ENCODE measurements around the gene KLHL6. TPM values are rescaled to one million over a fixed set of nuclear protein-coding genes. Genes with fewer than 3 reads are reported as not detected.
"Not testable (repeated sequence)": the region's sequence is repeated elsewhere in the genome, so short reads cannot be mapped to it uniquely, and the experiment has no call there.

KLHL6 gene
- polyA plus RNA-seq, 4 donors = 0.22 to 2.0 (median 1.5) TPM

DNA sequence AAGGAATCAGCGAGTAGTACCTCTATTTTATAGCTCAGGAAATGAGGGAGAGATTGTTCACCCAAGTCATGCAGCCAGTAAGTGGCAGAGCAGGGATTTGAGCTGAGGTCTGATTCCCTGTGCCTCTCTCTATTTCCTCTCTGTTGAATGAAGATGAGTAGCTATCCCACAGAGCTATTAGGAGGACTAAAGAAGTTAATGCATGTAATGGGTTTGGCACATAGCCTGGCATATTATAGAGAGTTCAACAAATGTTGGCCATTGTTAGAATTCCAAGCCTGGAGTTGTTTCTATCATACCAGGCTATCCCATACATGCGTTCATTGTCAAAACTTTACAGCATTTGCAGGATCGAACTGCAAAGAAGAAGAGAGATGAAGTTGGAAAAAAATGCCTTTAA lies 21.8 kb upstream of the KLHL6 start:
- no peak overlapping the region for H3K27ac ChIP-seq (ENCODE audit: low read depth in 1 of 3, low read length in 2 of 3)
- no peak for FAIRE-seq
- H3K4me1 ChIP-seq (ENCODE audit: control insufficient read depth in 3 of 3, insufficient read depth in 2 of 3, low read depth in 1 of 3, low read length in 2 of 3) = peaks cover 0 to 11% (median 4%) of the 10 kb centered on the region in 3 donors
- H3K9me3 ChIP-seq (ENCODE audit: control insufficient read depth in 2 of 2, insufficient read depth in 1 of 2, low read depth in 1 of 2, low read length in 1 of 2) = no peaks in the 10 kb centered on the region
- no peaks in the 10 kb centered on the region for H3K36me3 ChIP-seq (ENCODE audit: control insufficient read depth in 3 of 3, insufficient read depth in 2 of 3, low read depth in 1 of 3, low read length in 3 of 3)
- H3K27me3 ChIP-seq (ENCODE audit: control insufficient read depth in 3 of 3, insufficient read depth in 3 of 3, low read length in 3 of 3) = peaks cover 0 to 3% (median 0%) of the 10 kb centered on the region in 3 donors
- DNase-seq = no peak
- WGBS, 3 donors = 82 to 89% (median 83%) methylated on average over 3 of the region's 3 CpGs
- no peak overlapping the region for H3K4me3 ChIP-seq (ENCODE audit: low read depth in 1 of 3, low read length in 3 of 3)

DNA sequence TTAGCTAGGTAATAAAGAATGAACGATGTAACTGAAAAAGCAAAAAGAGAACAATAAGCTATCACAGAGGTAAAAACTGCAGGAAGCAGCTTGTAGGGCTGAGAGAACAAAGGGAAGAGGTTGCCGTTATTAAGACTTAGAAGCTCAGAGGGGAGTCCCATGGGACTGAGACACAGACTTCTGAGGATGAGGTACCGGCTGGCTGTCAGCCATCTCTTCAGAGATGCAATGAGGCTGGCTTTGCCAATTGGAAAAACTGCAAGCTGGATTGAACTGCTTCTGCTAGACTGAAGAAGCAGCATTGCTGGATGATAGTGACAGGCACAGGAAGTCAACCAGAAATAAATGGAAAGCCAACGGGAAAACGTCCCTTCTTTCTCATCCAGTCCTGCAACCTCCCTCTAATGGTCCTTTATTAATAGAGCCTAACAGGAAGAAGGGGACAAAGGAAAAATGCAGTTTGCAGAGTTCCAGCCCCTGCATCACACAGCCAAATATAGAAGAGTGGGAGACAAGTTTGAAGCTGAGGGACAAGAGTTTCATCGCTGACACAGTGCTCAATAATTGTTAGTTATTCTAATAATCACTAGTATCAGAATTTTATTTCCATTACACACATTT lies 21.1 kb upstream of the KLHL6 start:
- no peaks in the 10 kb centered on the region for H3K9me3 ChIP-seq (ENCODE audit: control insufficient read depth in 2 of 2, insufficient read depth in 1 of 2, low read depth in 1 of 2, low read length in 1 of 2)
- H3K36me3 ChIP-seq (ENCODE audit: control insufficient read depth in 3 of 3, insufficient read depth in 2 of 3, low read depth in 1 of 3, low read length in 3 of 3) = no peaks in the 10 kb centered on the region
- FAIRE-seq (no peak), DNase-seq (no peak)
- 42 to 61% (median 45%) methylated on average over 6 of the region's 6 CpGs for WGBS, 3 donors
- peaks cover 0 to 3% (median 0%) of the 10 kb centered on the region in 3 donors for H3K27me3 ChIP-seq (ENCODE audit: control insufficient read depth in 3 of 3, insufficient read depth in 3 of 3, low read length in 3 of 3)
- H3K27ac ChIP-seq (ENCODE audit: low read depth in 1 of 3, low read length in 2 of 3) = no peak overlapping the region
- no peak overlapping the region for H3K4me3 ChIP-seq (ENCODE audit: low read depth in 1 of 3, low read length in 3 of 3)
- H3K4me1 ChIP-seq (ENCODE audit: control insufficient read depth in 3 of 3, insufficient read depth in 2 of 3, low read depth in 1 of 3, low read length in 2 of 3) = peaks cover 0 to 11% (median 4%) of the 10 kb centered on the region in 3 donors

- Histone ChIP-seq H3K4me3 (ENCODE audit: low read depth in 1 of 3, low read length in 3 of 3) (no peak overlapping the region), H3K27ac (ENCODE audit: low read depth in 1 of 3, low read length in 2 of 3) (no peak overlapping the region), H3K27me3 (ENCODE audit: control insufficient read depth in 3 of 3, insufficient read depth in 3 of 3, low read length in 3 of 3) (peaks cover 0 to 3% (median 0%) of the 10 kb centered on the region in 3 donors), H3K9me3 (ENCODE audit: control insufficient read depth in 2 of 2, insufficient read depth in 1 of 2, low read depth in 1 of 2, low read length in 1 of 2) (no peaks in the 10 kb centered on the region), H3K36me3 (ENCODE audit: control insufficient read depth in 3 of 3, insufficient read depth in 2 of 3, low read depth in 1 of 3, low read length in 3 of 3) (no peaks in the 10 kb centered on the region), H3K4me1 (ENCODE audit: control insufficient read depth in 3 of 3, insufficient read depth in 2 of 3, low read depth in 1 of 3, low read length in 2 of 3) (no peaks in the 10 kb centered on the region)
- no peak for DNase-seq
- FAIRE-seq = no peak
- 83 to 93% (median 84%) methylated on average over 3 of the region's 3 CpGs for WGBS, 3 donors
Measured at GRCh38 chr3:183572935-183573334, 17.4 kb upstream of the KLHL6 start.

GRCh38 chr3:183570191-183570590 lies 14.7 kb upstream of the KLHL6 start:
- FAIRE-seq; H3K36me3 ChIP-seq (ENCODE audit: control insufficient read depth in 3 of 3, insufficient read depth in 2 of 3, low read depth in 1 of 3, low read length in 3 of 3); H3K27me3 ChIP-seq (ENCODE audit: control insufficient read depth in 3 of 3, insufficient read depth in 3 of 3, low read length in 3 of 3); H3K4me3 ChIP-seq (ENCODE audit: low read depth in 1 of 3, low read length in 3 of 3); H3K9me3 ChIP-seq (ENCODE audit: control insufficient read depth in 2 of 2, insufficient read depth in 1 of 2, low read depth in 1 of 2, low read length in 1 of 2); DNase-seq; H3K4me1 ChIP-seq (ENCODE audit: control insufficient read depth in 3 of 3, insufficient read depth in 2 of 3, low read depth in 1 of 3, low read length in 2 of 3); H3K27ac ChIP-seq (ENCODE audit: low read depth in 1 of 3, low read length in 2 of 3): not testable (repeated sequence)
- 84 to 95% (median 88%) methylated on average over 3 of the region's 3 CpGs for WGBS, 3 donors

GRCh38 chr3:183566880-183567279 lies 11.4 kb upstream of the KLHL6 start:
- Histone ChIP-seq H3K9me3 (ENCODE audit: control insufficient read depth in 2 of 2, insufficient read depth in 1 of 2, low read depth in 1 of 2, low read length in 1 of 2) (no peaks in the 10 kb centered on the region), H3K27me3 (ENCODE audit: control insufficient read depth in 3 of 3, insufficient read depth in 3 of 3, low read length in 3 of 3) (no peaks in the 10 kb centered on the region), H3K27ac (ENCODE audit: low read depth in 1 of 3, low read length in 2 of 3) (no peak overlapping the region), H3K4me1 (ENCODE audit: control insufficient read depth in 3 of 3, insufficient read depth in 2 of 3, low read depth in 1 of 3, low read length in 2 of 3) (no peaks in the 10 kb centered on the region), H3K4me3 (ENCODE audit: low read depth in 1 of 3, low read length in 3 of 3) (no peak overlapping the region), H3K36me3 (ENCODE audit: control insufficient read depth in 3 of 3, insufficient read depth in 2 of 3, low read depth in 1 of 3, low read length in 3 of 3) (no peaks in the 10 kb centered on the region)
- FAIRE-seq (no peak), DNase-seq (no peak)
- WGBS, 3 donors = 86 to 94% (median 86%) methylated on average over 4 of the region's 4 CpGs

- no peak for FAIRE-seq
- H3K27ac ChIP-seq (ENCODE audit: low read depth in 1 of 3, low read length in 2 of 3) = no peak overlapping the region
- H3K4me1 ChIP-seq (ENCODE audit: control insufficient read depth in 3 of 3, insufficient read depth in 2 of 3, low read depth in 1 of 3, low read length in 2 of 3) = no peaks in the 10 kb centered on the region
- DNase-seq = no peak
- H3K9me3 ChIP-seq (ENCODE audit: control insufficient read depth in 2 of 2, insufficient read depth in 1 of 2, low read depth in 1 of 2, low read length in 1 of 2) = no peaks in the 10 kb centered on the region
- 75 to 82% (median 75%) methylated on average over 5 of the region's 5 CpGs for WGBS, 3 donors
- H3K36me3 ChIP-seq (ENCODE audit: control insufficient read depth in 3 of 3, insufficient read depth in 2 of 3, low read depth in 1 of 3, low read length in 3 of 3) = no peaks in the 10 kb centered on the region
- H3K4me3 ChIP-seq (ENCODE audit: low read depth in 1 of 3, low read length in 3 of 3) = no peak overlapping the region
- H3K27me3 ChIP-seq (ENCODE audit: control insufficient read depth in 3 of 3, insufficient read depth in 3 of 3, low read length in 3 of 3) = no peaks in the 10 kb centered on the region
Measured at GRCh38 chr3:183564046-183564445, 8.5 kb upstream of the KLHL6 start.

DNA sequence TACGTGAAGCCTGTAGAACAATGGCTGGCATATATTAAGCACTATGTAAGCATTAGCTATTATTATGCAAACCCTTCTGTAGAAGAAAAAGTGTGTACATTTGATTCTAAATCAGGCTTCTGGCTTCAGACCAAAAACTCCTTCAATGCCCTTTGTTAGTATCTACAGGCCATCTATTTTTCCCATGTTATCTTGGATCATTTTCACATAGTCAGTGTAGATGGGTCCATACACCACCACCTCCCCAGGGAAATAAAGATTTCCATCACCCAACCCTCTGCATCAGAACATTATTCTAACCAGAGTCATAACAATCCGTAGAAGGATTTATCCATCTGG lies 8.0 kb upstream of the KLHL6 start:
- Histone ChIP-seq H3K36me3 (ENCODE audit: control insufficient read depth in 3 of 3, insufficient read depth in 2 of 3, low read depth in 1 of 3, low read length in 3 of 3) (no peaks in the 10 kb centered on the region), H3K4me3 (ENCODE audit: low read depth in 1 of 3, low read length in 3 of 3) (no peak overlapping the region), H3K4me1 (ENCODE audit: control insufficient read depth in 3 of 3, insufficient read depth in 2 of 3, low read depth in 1 of 3, low read length in 2 of 3) (no peaks in the 10 kb centered on the region), H3K9me3 (ENCODE audit: control insufficient read depth in 2 of 2, insufficient read depth in 1 of 2, low read depth in 1 of 2, low read length in 1 of 2) (no peaks in the 10 kb centered on the region), H3K27me3 (ENCODE audit: control insufficient read depth in 3 of 3, insufficient read depth in 3 of 3, low read length in 3 of 3) (no peaks in the 10 kb centered on the region), H3K27ac (ENCODE audit: low read depth in 1 of 3, low read length in 2 of 3) (no peak overlapping the region)
- DNase-seq (no peak), FAIRE-seq (no peak)
- 84 to 91% (median 89%) methylated on average over 2 of the region's 2 CpGs for WGBS, 3 donors

DNA sequence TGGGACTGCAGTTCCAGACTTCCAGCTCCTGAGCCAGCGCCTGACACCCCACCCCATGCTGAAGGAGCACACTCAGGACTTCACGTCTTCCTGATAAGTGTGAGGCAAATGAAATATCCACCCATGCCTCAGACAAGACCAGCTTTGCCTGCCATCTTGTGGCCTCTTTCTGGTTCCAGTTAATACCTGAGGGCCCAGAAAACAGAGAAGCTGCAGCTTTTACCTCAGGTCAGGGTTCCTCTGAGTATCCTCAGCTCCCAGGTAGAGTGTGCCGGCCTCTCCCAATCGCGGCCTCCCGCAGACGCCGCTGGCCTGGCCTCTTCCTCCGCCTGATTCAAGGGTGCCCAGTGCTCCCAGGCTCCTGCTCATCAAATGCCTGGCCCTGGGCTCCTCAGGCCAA lies 5.1 kb upstream of the KLHL6 start:
- no peak for FAIRE-seq
- WGBS, 3 donors = 80 to 87% (median 83%) methylated on average over 9 of the region's 9 CpGs
- DNase-seq = peak; percentile 65 to 79
- Histone ChIP-seq H3K9me3 (ENCODE audit: control insufficient read depth in 2 of 2, insufficient read depth in 1 of 2, low read depth in 1 of 2, low read length in 1 of 2) (no peaks in the 10 kb centered on the region), H3K4me3 (ENCODE audit: low read depth in 1 of 3, low read length in 3 of 3) (no peak overlapping the region), H3K27me3 (ENCODE audit: control insufficient read depth in 3 of 3, insufficient read depth in 3 of 3, low read length in 3 of 3) (no peaks in the 10 kb centered on the region), H3K36me3 (ENCODE audit: control insufficient read depth in 3 of 3, insufficient read depth in 2 of 3, low read depth in 1 of 3, low read length in 3 of 3) (no peaks in the 10 kb centered on the region), H3K27ac (ENCODE audit: low read depth in 1 of 3, low read length in 2 of 3) (no peak overlapping the region), H3K4me1 (ENCODE audit: control insufficient read depth in 3 of 3, insufficient read depth in 2 of 3, low read depth in 1 of 3, low read length in 2 of 3) (no peaks in the 10 kb centered on the region)

GRCh38 chr3:183558495-183558894 lies 3.0 kb upstream of the KLHL6 start:
- WGBS, 3 donors = 64 to 68% (median 68%) methylated on average over 8 of the region's 8 CpGs
- no peak for FAIRE-seq
- DNase-seq = no peak

More at GRCh38 chr3:183558495-183558894, 3.0 kb upstream of the KLHL6 start:
- Histone ChIP-seq H3K36me3 (ENCODE audit: control insufficient read depth in 3 of 3, insufficient read depth in 2 of 3, low read depth in 1 of 3, low read length in 3 of 3) (no peaks in the 10 kb centered on the region), H3K9me3 (ENCODE audit: control insufficient read depth in 2 of 2, insufficient read depth in 1 of 2, low read depth in 1 of 2, low read length in 1 of 2) (no peaks in the 10 kb centered on the region), H3K4me1 (ENCODE audit: control insufficient read depth in 3 of 3, insufficient read depth in 2 of 3, low read depth in 1 of 3, low read length in 2 of 3) (peaks cover 0 to 6% (median 0%) of the 10 kb centered on the region in 3 donors), H3K27me3 (ENCODE audit: control insufficient read depth in 3 of 3, insufficient read depth in 3 of 3, low read length in 3 of 3) (no peaks in the 10 kb centered on the region), H3K27ac (ENCODE audit: low read depth in 1 of 3, low read length in 2 of 3) (no peak overlapping the region), H3K4me3 (ENCODE audit: low read depth in 1 of 3, low read length in 3 of 3) (no peak overlapping the region)

Measured in small intestine (tissue), 7 donors.